GM10847 (cell line): Measurements from ENCODE around the gene RUFY4.

Experiments
- POLR2A ChIP-seq: IDR thresholded peaks from 2 replicates; pipeline ENCODE4 v1.6.1; 2011; ENCODE audit not compliant: insufficient read length; ENCODE audit errors: extremely low read depth

Gene RUFY4

DNA sequence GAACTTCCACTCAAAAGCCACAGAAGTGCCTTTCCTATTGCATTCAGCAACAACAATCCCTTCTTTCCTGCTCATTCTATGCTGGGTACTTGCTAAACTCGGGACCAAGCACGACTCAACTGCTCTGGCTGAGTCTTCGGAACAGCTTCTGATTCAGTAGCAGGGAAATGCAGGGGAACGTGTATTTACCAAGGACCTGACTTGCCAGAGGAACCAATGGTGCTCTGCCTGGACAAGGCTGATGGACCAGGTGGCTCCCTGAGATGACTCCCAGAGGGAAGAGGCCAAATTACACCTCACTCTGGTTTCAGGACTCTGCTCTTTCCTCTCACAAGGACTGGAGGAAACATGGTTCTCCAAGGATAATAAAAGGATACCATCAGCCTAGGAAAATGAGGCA, 69.0 kb downstream of the RUFY4 start:
- no peak for TF ChIP-seq POLR2A
